H9 (cell line): ENCODE results near the gene CEP164. TPM values are rescaled to one million over a fixed set of nuclear protein-coding genes. Genes with fewer than 3 reads are reported as not detected.

Source experiments
- DNase-seq: peaks from one replicate; pipeline ENCODE4 v3.0.0-alpha.2; 2017
- H2AFZ ChIP-seq: one replicate; pipeline ENCODE4 v1.6.1; 2013; ENCODE audit warnings: mild to moderate bottlenecking, low read length, control low read depth, moderate library complexity
- H2AK5ac ChIP-seq: 2 replicates; pipeline ENCODE4 v1.6.1; 2013; ENCODE audit warnings: low read length, control low read depth, mixed read lengths; ENCODE audit not compliant: insufficient read length
- H2BK120ac ChIP-seq: one replicate; pipeline ENCODE4 v1.6.1; 2013; ENCODE audit warnings: low read depth, mild to moderate bottlenecking, low read length, control low read depth, inconsistent platforms; ENCODE audit not compliant: poor library complexity, severe bottlenecking
- H2BK12ac ChIP-seq: 2 replicates; pipeline ENCODE4 v1.6.1; 2013; ENCODE audit warnings: low read length, control low read depth, mixed read lengths, low read depth; ENCODE audit not compliant: insufficient read length
- H2BK15ac ChIP-seq: 2 replicates; pipeline ENCODE4 v1.6.1; 2013; ENCODE audit warnings: low read depth, low read length, control low read depth
- H2BK20ac ChIP-seq: one replicate; pipeline ENCODE4 v1.6.1; 2013; ENCODE audit warnings: low read depth, mild to moderate bottlenecking, low read length, control low read depth, inconsistent platforms; ENCODE audit not compliant: poor library complexity, severe bottlenecking
- H2BK5ac ChIP-seq: 2 replicates; pipeline ENCODE4 v1.6.1; 2013; ENCODE audit warnings: low read length, control low read depth, mixed read lengths; ENCODE audit not compliant: insufficient read length
- H3K14ac ChIP-seq: 2 replicates; pipeline ENCODE4 v1.6.1; 2013; ENCODE audit warnings: low read length, control low read depth; ENCODE audit not compliant: insufficient read depth
- H3K18ac ChIP-seq: 2 replicates; pipeline ENCODE4 v1.6.1; 2013; ENCODE audit warnings: low read depth, mild to moderate bottlenecking, mixed read lengths, low read length, control low read depth; ENCODE audit not compliant: insufficient read length
- H3K23ac ChIP-seq: 2 replicates; pipeline ENCODE4 v1.6.1; 2013; ENCODE audit warnings: low read length, control low read depth, mixed read lengths, low read depth; ENCODE audit not compliant: insufficient read length
- H3K23me2 ChIP-seq: 2 replicates; pipeline ENCODE4 v1.6.1; 2013; ENCODE audit warnings: low read depth, mild to moderate bottlenecking, mixed read lengths, low read length, control low read depth; ENCODE audit not compliant: insufficient read length, poor library complexity, severe bottlenecking
- H3K27ac ChIP-seq: 2 replicates; pipeline ENCODE4 v1.5.1; 2013; ENCODE audit warnings: low read length, control low read depth, mixed read lengths, low read depth; ENCODE audit not compliant: insufficient read length
- H3K27me3 ChIP-seq: 2 replicates; pipeline ENCODE4 v1.6.1; 2013; ENCODE audit warnings: low read length, control low read depth, inconsistent platforms; ENCODE audit not compliant: insufficient read depth
- H3K4ac ChIP-seq: 2 replicates; pipeline ENCODE4 v1.6.1; 2013; ENCODE audit warnings: low read depth, mild to moderate bottlenecking, control low read depth, inconsistent platforms, low read length, moderate library complexity
- H3K4me1 ChIP-seq: 2 replicates; pipeline ENCODE4 v1.6.1; 2013; ENCODE audit warnings: low read length, control low read depth, inconsistent platforms; ENCODE audit not compliant: insufficient read depth
- H3K4me2 ChIP-seq: 2 replicates; pipeline ENCODE4 v1.6.1; 2013; ENCODE audit warnings: low read length, control low read depth, mixed read lengths; ENCODE audit not compliant: insufficient read length, insufficient read depth
- H3K56ac ChIP-seq: 2 replicates; pipeline ENCODE4 v1.6.1; 2013; ENCODE audit warnings: low read depth, mild to moderate bottlenecking, mixed read lengths, low read length, control low read depth; ENCODE audit not compliant: insufficient read length
- H3K79me1 ChIP-seq: 2 replicates; pipeline ENCODE4 v1.6.1; 2013; ENCODE audit warnings: low read depth, mild to moderate bottlenecking, moderate library complexity, low read length, control low read depth, inconsistent platforms; ENCODE audit not compliant: insufficient read depth, poor library complexity, severe bottlenecking
- H3K79me2 ChIP-seq: 2 replicates; pipeline ENCODE4 v1.6.1; 2013; ENCODE audit warnings: low read length, control low read depth, inconsistent platforms; ENCODE audit not compliant: insufficient read depth
- H3K9ac ChIP-seq: 2 replicates; pipeline ENCODE4 v1.6.1; 2013; ENCODE audit warnings: low read length, control low read depth, mixed read lengths; ENCODE audit not compliant: insufficient read length; ENCODE audit errors: extremely low read depth
- H3K9me3 ChIP-seq: one replicate; pipeline ENCODE4 v1.6.1; 2013; ENCODE audit warnings: low read depth, low read length, inconsistent platforms; ENCODE audit not compliant: control insufficient read depth
- H3T11ph ChIP-seq: one replicate; pipeline ENCODE4 v1.6.1; 2013; ENCODE audit warnings: mild to moderate bottlenecking, low read length, control low read depth, inconsistent platforms
- H4K20me1 ChIP-seq: one replicate; pipeline ENCODE4 v1.6.1; 2013; ENCODE audit not compliant: control insufficient read depth, insufficient read length, insufficient read depth
- H4K5ac ChIP-seq: 2 replicates; pipeline ENCODE4 v1.6.1; 2013; ENCODE audit warnings: low read depth, mild to moderate bottlenecking, mixed read lengths, low read length, control low read depth; ENCODE audit not compliant: insufficient read length
- H4K8ac ChIP-seq: replicated peaks from 2 replicates; pipeline ENCODE4 v1.6.1; 2013; ENCODE audit warnings: low read length, control low read depth, mixed read lengths, low read depth; ENCODE audit not compliant: insufficient read length
- H4K91ac ChIP-seq: 2 replicates; pipeline ENCODE4 v1.6.1; 2013; ENCODE audit warnings: low read depth, mild to moderate bottlenecking, moderate library complexity, mixed read lengths, low read length, control low read depth; ENCODE audit not compliant: insufficient read length
- H3K27ac Mint-ChIP-seq, 3 experiments: 2 replicates in 2 of 3; 3 replicates in 1 of 3; pipeline ENCODE4 v1.8.0; 2020 to 2021; ENCODE audit warnings: mixed read lengths in 3 of 3, mild to moderate bottlenecking in 1 of 3, moderate library complexity in 1 of 3
- H3K27me3 Mint-ChIP-seq: 2 replicates; pipeline ENCODE4 v1.8.0; 2021; ENCODE audit warnings: low read depth, mild to moderate bottlenecking, moderate library complexity, mixed read lengths
- H3K36me3 Mint-ChIP-seq, 3 experiments: 2 replicates in 2 of 3; 3 replicates in 1 of 3; pipeline ENCODE4 v1.8.0; 2020 to 2021; ENCODE audit warnings: low read depth in 3 of 3, mixed read lengths in 3 of 3; ENCODE audit not compliant: insufficient read depth in 1 of 3
- H3K4me1 Mint-ChIP-seq, 2 experiments: 2 replicates each; pipeline ENCODE4 v1.8.0; 2020; ENCODE audit warnings: mixed read lengths in 2 of 2
- H3K4me3 Mint-ChIP-seq, 2 experiments: 2 replicates in 1 of 2; 3 replicates in 1 of 2; pipeline ENCODE4 v1.8.0; 2020 to 2021; ENCODE audit warnings: mild to moderate bottlenecking in 2 of 2, mixed read lengths in 2 of 2, moderate library complexity in 1 of 2
- H3K9me3 Mint-ChIP-seq, 2 experiments: 2 replicates in 1 of 2; 3 replicates in 1 of 2; pipeline ENCODE4 v1.8.0; 2020; ENCODE audit warnings: mild to moderate bottlenecking in 2 of 2, mixed read lengths in 2 of 2, moderate library complexity in 1 of 2
- CTCF ChIP-seq: fragments of 200-600 bp; sonication (generic); conservative IDR thresholded peaks from 3 replicates; pipeline ENCODE4 v1.8.0; 2021; ENCODE audit warnings: antibody characterized with exemption, mild to moderate bottlenecking
- WGBS: extraction: QIAGEN DNeasy Blood & Tissue Kit; methylation state at CpG from one replicate; pipeline ENCODE4 v1.1.7; 2013; ENCODE audit warnings: missing lambda C conversion rate, low lambda C conversion rate, mixed read lengths; ENCODE audit not compliant: insufficient read length; ENCODE audit errors: extremely low coverage; 5-methylcytosine and 5-hydroxymethylcytosine counted together
- total RNA-seq: library from RNA; stranded (reverse); gene quantifications from 2 replicates; pipeline ENCODE4 v1.2.1, GENCODE V29; 2021

The CEP164 gene
- total RNA-seq, 1 experiment from 2014 or later, result 24.9 TPM

DNA sequence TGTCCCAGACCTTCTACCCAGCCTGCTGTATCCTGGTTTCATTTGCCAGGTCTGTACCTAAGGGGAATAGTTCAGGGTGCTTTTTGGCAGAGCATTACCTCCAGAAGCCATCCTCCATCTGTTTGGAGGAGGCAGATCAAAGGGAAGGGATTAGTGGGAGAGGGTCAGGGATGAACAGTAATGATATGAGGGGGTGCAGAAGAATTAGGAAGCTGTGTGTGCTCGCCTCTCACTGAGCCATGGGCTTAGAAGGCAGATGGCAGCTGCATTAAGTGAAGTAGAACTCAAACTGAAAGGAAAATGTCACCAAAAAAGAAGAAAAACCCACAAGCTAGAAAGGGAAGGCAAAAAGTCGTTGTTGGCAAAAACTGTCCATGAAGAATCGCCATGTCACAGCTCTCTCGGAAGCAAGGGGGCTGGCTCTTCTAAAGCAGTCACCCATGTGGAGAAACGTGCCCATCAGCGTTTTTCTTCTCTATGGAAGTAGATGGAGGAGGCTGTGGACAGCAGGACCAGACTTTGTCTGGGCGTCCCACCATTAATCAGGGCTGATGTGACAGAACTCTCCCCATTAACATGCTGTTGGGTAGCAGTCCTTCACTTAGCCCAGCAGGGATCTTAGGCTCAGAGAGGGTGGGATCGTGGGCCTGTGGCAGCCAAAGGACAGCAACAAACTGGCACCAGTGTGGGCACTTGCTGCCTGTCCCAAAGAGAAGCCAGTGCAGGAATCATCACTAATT lies 46.8 kb downstream of the CEP164 start:
- H3K79me1 ChIP-seq, result no peaks in the 10 kb centered on the region
- no peak overlapping the region for H2BK5ac ChIP-seq
- H2BK120ac ChIP-seq, result no peak overlapping the region
- no CpG with 5 or more reads among the region's 8 CpGs for WGBS
- no peaks in the 10 kb centered on the region for H3K27me3 ChIP-seq
- Mint-ChIP-seq H3K4me3 (no peak overlapping the region), H3K36me3 (peaks cover 6 to 34% (median 24%) of the 10 kb centered on the region in 3 experiments; a peak in 6 of 7 replicates), H3K4me1 (no peaks in the 10 kb centered on the region), H3K27ac (no peak overlapping the region), H3K27me3 (no peaks in the 10 kb centered on the region), H3K9me3 (no peaks in the 10 kb centered on the region)
- H3T11ph ChIP-seq, result no peak overlapping the region
- H3K4ac ChIP-seq, result no peak overlapping the region
- H3K18ac ChIP-seq, result no peak overlapping the region
- H2BK20ac ChIP-seq, result no peak overlapping the region
- no peak overlapping the region; the same call in 1 of the 2 replicates for H3K14ac ChIP-seq
- H2BK15ac ChIP-seq, result no peak overlapping the region
- no peak overlapping the region for H3K56ac ChIP-seq
- H4K20me1 ChIP-seq, result no peaks in the 10 kb centered on the region
- no peaks in the 10 kb centered on the region for H3K9me3 ChIP-seq
- no peak overlapping the region for H4K91ac ChIP-seq
- no peak overlapping the region for H4K5ac ChIP-seq
- no peak for DNase-seq
- no peak overlapping the region for H2BK12ac ChIP-seq
- H3K9ac ChIP-seq, result no peak overlapping the region
- no peaks in the 10 kb centered on the region for H3K4me1 ChIP-seq
- no peak overlapping the region for H3K4me2 ChIP-seq
- no peaks in the 10 kb centered on the region for H3K23me2 ChIP-seq
- H3K79me2 ChIP-seq, result no peaks in the 10 kb centered on the region
- no peak overlapping the region for H2AK5ac ChIP-seq
- H4K8ac ChIP-seq, result no peak overlapping the region
- no peak overlapping the region for H3K23ac ChIP-seq
- TF ChIP-seq CTCF, result no peak
- H2AFZ ChIP-seq, result no peak overlapping the region
- H3K27ac ChIP-seq, result no peak overlapping the region
